ENCODE data around the gene BARHL1. TPM values are rescaled to one million over a fixed set of nuclear protein-coding genes. Genes with fewer than 3 reads are reported as not detected.

BARHL1 gene
- total and polyA plus RNA-seq, 9 of the 15 experiments (the other 6 are each of a cell fraction or from before 2014, with no cell fraction given), result not detected

DNA sequence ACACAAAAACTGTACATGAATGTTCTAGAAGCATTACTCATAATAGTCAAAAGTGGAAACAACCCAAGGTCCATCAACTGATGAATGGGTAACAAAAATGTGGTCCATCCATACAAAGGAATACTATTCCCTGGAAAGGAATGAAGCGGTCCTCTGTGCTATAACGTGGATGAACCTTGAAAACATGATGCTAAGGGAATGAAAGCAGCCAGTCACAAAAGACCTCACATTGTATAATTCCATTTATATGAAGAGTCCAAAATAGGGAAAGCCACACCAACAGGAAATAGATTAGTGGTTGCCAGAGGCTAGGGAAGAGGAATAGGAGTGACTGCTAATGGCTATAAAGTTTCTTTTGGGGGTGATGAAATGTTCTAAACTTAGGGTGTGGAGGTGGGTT, 22.7 kb upstream of the BARHL1 start:
- POLR2A ChIA-PET, result interaction anchor here (0.6 kb wide), 1 partner anchor 8 kb away, joined by 3 read pairs; no protein-coding TSS in a partner anchor

More for the DNA sequence above, 22.7 kb upstream of the BARHL1 start:
- no peaks in the 10 kb centered on the region for H3K9me1 ChIP-seq (ENCODE audit: control insufficient read depth, insufficient read depth, low read length)
- ATAC-seq (no peak), DNase-seq (ENCODE audit: extremely low read depth in 1 of 4, low spot score in 3 of 4) (no peak), FAIRE-seq (no peak)
- BruUV-seq (replicated peaks), result no TSS peak
- H3K36me3 ChIP-seq (ENCODE audit: control insufficient read depth, insufficient read depth, low read length), result no peaks in the 10 kb centered on the region
- no peak overlapping the region for H2AFZ ChIP-seq (ENCODE audit: low read depth, low read length)
- H3K4me2 ChIP-seq (ENCODE audit: insufficient read depth, low read length), result no peak overlapping the region
- 0 out of 2 replicates have a peak, but pooled peaks cover 2% of the 10 kb centered on the region for H4K20me1 ChIP-seq (replicated peaks; ENCODE audit: control insufficient read depth, insufficient read depth, low read length)
- 0% methylated on average over 2 of the region's 2 CpGs for WGBS (ENCODE audit: insufficient coverage, low coverage, missing lambda C conversion rate)
- no peak for TF ChIP-seq SRSF7 (optimal IDR thresholded peaks at IDR 0.05; ENCODE audit: low read depth, low read length)
- TF ChIP-seq STAT5B (CRISPR knock-in tag; IDR thresholded peaks at IDR 0.05), result no peak
- no peak for TF ChIP-seq SNIP1 (IDR thresholded peaks at IDR 0.05; ENCODE audit: low read depth)
- TF ChIP-seq, protein P1, sequence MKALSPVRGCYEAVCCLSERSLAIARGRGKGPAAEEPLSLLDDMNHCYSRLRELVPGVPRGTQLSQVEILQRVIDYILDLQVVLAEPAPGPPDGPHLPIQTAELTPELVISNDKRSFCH (CRISPR knock-in tag; IDR thresholded peaks at IDR 0.05), result no peak
- TF ChIP-seq, protein P1 (tag; IDR thresholded peaks at IDR 0.05), result no peak
- no peak for TF ChIP-seq ZNF24 (IDR thresholded peaks at IDR 0.05)
- TF ChIP-seq TCFL5 (CRISPR knock-in tag; conservative IDR thresholded peaks at IDR 0.05), result no peak
- TF ChIP-seq MAX (CRISPR knock-in tag; IDR thresholded peaks at IDR 0.05), result no peak
- TF ChIP-seq CHD1 (IDR thresholded peaks at IDR 0.05; ENCODE audit: low read length), result no peak
- no peak for TF ChIP-seq SRSF9 (IDR thresholded peaks at IDR 0.05; ENCODE audit: borderline replicate concordance, low read depth, low read length)
- TF ChIP-seq KDM2B (CRISPR knock-in tag; IDR thresholded peaks at IDR 0.05), result no peak
- no peak for TF ChIP-seq ZFX (CRISPR knock-in tag; IDR thresholded peaks at IDR 0.05)
- TF ChIP-seq SP2 (IDR thresholded peaks at IDR 0.05; ENCODE audit: extremely low read depth, low read depth, low read length, poor library complexity, severe bottlenecking), result no peak
- TF ChIP-seq, protein P2, sequence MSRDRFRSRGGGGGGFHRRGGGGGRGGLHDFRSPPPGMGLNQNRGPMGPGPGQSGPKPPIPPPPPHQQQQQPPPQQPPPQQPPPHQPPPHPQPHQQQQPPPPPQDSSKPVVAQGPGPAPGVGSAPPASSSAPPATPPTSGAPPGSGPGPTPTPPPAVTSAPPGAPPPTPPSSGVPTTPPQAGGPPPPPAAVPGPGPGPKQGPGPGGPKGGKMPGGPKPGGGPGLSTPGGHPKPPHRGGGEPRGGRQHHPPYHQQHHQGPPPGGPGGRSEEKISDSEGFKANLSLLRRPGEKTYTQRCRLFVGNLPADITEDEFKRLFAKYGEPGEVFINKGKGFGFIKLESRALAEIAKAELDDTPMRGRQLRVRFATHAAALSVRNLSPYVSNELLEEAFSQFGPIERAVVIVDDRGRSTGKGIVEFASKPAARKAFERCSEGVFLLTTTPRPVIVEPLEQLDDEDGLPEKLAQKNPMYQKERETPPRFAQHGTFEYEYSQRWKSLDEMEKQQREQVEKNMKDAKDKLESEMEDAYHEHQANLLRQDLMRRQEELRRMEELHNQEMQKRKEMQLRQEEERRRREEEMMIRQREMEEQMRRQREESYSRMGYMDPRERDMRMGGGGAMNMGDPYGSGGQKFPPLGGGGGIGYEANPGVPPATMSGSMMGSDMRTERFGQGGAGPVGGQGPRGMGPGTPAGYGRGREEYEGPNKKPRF (IDR thresholded peaks at IDR 0.05; ENCODE audit: low read depth, low read length), result no peak
- no peak for TF ChIP-seq ETV1 (tag; conservative IDR thresholded peaks at IDR 0.05; ENCODE audit: low read depth)
- no peak for TF ChIP-seq C11orf30 (IDR thresholded peaks at IDR 0.05; ENCODE audit: low read depth)
- no peaks in the 10 kb centered on the region for H3K4me1 ChIP-seq (replicated peaks in 1 of 2; ENCODE audit: control insufficient read depth in 2 of 2, insufficient read depth in 2 of 2, low read length in 2 of 2)
- no peaks in the 10 kb centered on the region; the same call in 1 of the 2 replicates for H3K9me3 ChIP-seq (replicated peaks; ENCODE audit: control insufficient read depth, insufficient read depth, low read depth, low read length)
- H3K9ac ChIP-seq (ENCODE audit: insufficient read depth in 1 of 2, low read depth in 2 of 2, low read length in 2 of 2), result no peak overlapping the region
- no peak overlapping the region for H3K4me3 ChIP-seq
- intact Hi-C loops (cut with micrococcal nuclease) (no loop called here), in situ Hi-C loops (cut with MboI) (no loop called here)
- H3K27me3 ChIP-seq (ENCODE audit: control insufficient read depth in 2 of 2, insufficient read depth in 2 of 2, low read length in 2 of 2), result peaks cover 50 to 64% of the 10 kb centered on the region in 2 experiments
- no peak overlapping the region for H3K27ac ChIP-seq (ENCODE audit: extremely low read depth, low read depth, low read length)
- CTCF ChIA-PET (ENCODE audit: low intra/inter-chr PET ratio), result no interaction called here
- no peaks in the 10 kb centered on the region for H3K79me2 ChIP-seq (ENCODE audit: control insufficient read depth, insufficient read depth, low read length)

Measured in K562 (cell line).